Measurements from ENCODE around the gene MAP7D3. TPM values are rescaled to one million over a fixed set of nuclear protein-coding genes. Genes with fewer than 3 reads are reported as not detected.

Gene MAP7D3
- total RNA-seq, 1 experiment from 2014 or later: 15.0 TPM

GRCh38 chrX:136262812-136263315, 11.7 kb upstream of the MAP7D3 start:
- Histone ChIP-seq H3K27ac (ENCODE audit: low read depth, low read length) (no peak overlapping the region), H3K27me3 (ENCODE audit: insufficient read depth, low read length) (no peaks in the 10 kb centered on the region), H3K79me2 (ENCODE audit: insufficient read depth, low read length) (no peaks in the 10 kb centered on the region), H3K4me3 (replicated peaks in 1 of 2; ENCODE audit: low read depth in 1 of 2, low read length in 2 of 2) (no peak overlapping the region), H3K4me1 (ENCODE audit: control insufficient read depth in 1 of 2, insufficient read depth in 2 of 2, low read length in 2 of 2) (peaks cover 0 to 7% of the 10 kb centered on the region in 2 experiments; a peak in 2 of 4 replicates), H4K20me1 (ENCODE audit: insufficient read depth) (no peaks in the 10 kb centered on the region), H3K9me2 (ENCODE audit: insufficient read depth) (no peaks in the 10 kb centered on the region), H2AFZ (ENCODE audit: low read depth, low read length, poor library complexity, severe bottlenecking) (no peak overlapping the region), H3K9me3 (ENCODE audit: control insufficient read depth in 1 of 2, insufficient read depth in 1 of 2, low read depth in 1 of 2, low read length in 2 of 2) (no peaks in the 10 kb centered on the region), H3K4me2 (ENCODE audit: low read length) (no peak overlapping the region), H3K9ac (ENCODE audit: low read length) (no peak overlapping the region), H3K36me3 (ENCODE audit: control insufficient read depth in 1 of 2, insufficient read depth in 2 of 2, low read length in 2 of 2) (no peaks in the 10 kb centered on the region)
- intact Hi-C loops (cut with micrococcal nuclease): loop anchor here (10.0 kb wide), 1 partner anchor 98 kb away; no protein-coding TSS in a partner anchor
- no peak for ATAC-seq
- DNase-seq (ENCODE audit: low read depth, low spot score): no peak
- ChIA-PET POLR2A (no interaction called here), CTCF (no interaction called here), RAD21 (ENCODE audit: low non-redundant PET in 1 of 2, low total read pairs in 2 of 2, uncharacterized antibody in 2 of 2, unreplicated experiment in 2 of 2) (no interaction called here)
- TF ChIP-seq POLR2AphosphoS5 (IDR thresholded peaks at IDR 0.05; ENCODE audit: low read depth, low read length): no peak
- no peak for TF ChIP-seq ELF1 (IDR thresholded peaks at IDR 0.05; ENCODE audit: borderline replicate concordance, low read depth)
- no peak for TF ChIP-seq ZBTB33 (IDR thresholded peaks at IDR 0.05; ENCODE audit: extremely low read depth, insufficient replicate concordance, low read length)
- no peak for TF ChIP-seq FOSL1 (IDR thresholded peaks at IDR 0.05; ENCODE audit: low read depth)
- TF ChIP-seq ZNF274 (IDR thresholded peaks at IDR 0.05; ENCODE audit: low read depth, low read length): no peak
- no peak for TF ChIP-seq JUND (IDR thresholded peaks at IDR 0.05)
- no peak for TF ChIP-seq ZFX (IDR thresholded peaks at IDR 0.05)
- no peak for TF ChIP-seq ATF3 (IDR thresholded peaks at IDR 0.05)
- no peak for TF ChIP-seq CTCF (IDR thresholded peaks at IDR 0.05 in 2 of 3, conservative IDR thresholded peaks at IDR 0.05 in 1 of 3; ENCODE audit: borderline replicate concordance in 1 of 3, insufficient read depth in 1 of 3, low read depth in 2 of 3, low read length in 2 of 3)
- no peak for TF ChIP-seq CEBPB (IDR thresholded peaks at IDR 0.05; ENCODE audit: low read depth)
- TF ChIP-seq EGR1 (IDR thresholded peaks at IDR 0.05; ENCODE audit: low read depth): no peak
- no TSS peak for BruUV-seq (replicated peaks)

Data from HCT116 (cell line).